Spleen (tissue), 7 donors: ENCODE measurements around the gene PRDX4.

ENCODE experiments used
- CTCF ChIP-seq, 11 experiments: fragments of 200-600 bp in 7 of 11; fragments of 450-650 bp in 4 of 11; sonication (generic) in 4 of 11; IDR thresholded peaks in 8 of 11; conservative IDR thresholded peaks in 3 of 11; 1 replicate in 7 of 11; 2 replicates in 4 of 11; pipeline versions ENCODE4 v1.4.0 to v1.8.0; 2016 to 2021; ENCODE audit warnings: antibody characterized with exemption in 11 of 11, inconsistent platforms in 4 of 11, mild to moderate bottlenecking in 1 of 11
- POLR2AphosphoS5 ChIP-seq, 3 donors: sonication (generic); formaldehyde crosslinking; IDR thresholded peaks; one replicate each; pipeline ENCODE4 v1.5.1; 2017; ENCODE audit warnings: antibody characterized with exemption in 3 of 3
- donor health status: DM: no; HTN: no; CAD: no; lungs with moderate emphysema.
- donor health status: DM: no; HTN: no; CAD: no.
- donor health status: DM: no; HTN: no; CAD: no.

DNA sequence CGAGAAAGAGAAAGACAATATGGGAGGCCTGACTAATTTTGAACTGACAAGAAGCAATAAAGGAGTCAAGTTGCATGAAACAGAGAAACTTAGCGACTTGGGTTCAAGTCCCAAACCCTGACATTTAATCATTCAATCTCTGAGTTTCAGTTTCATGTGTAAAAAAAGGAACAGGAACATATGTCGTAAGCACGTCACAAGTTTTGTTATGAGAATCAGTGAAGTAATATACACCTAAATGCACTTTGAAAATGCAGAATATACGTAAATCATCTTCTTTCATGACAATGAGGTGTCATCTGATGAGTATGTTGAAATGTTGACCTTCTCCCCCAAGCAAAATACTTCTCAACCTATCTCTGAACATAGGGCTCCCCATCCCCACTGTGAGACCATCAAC, 65.4 kb downstream of the PRDX4 start:
- TF ChIP-seq CTCF (IDR thresholded peaks at IDR 0.05 in 8 of 11, conservative IDR thresholded peaks at IDR 0.05 in 3 of 11) (no peak), POLR2AphosphoS5 (IDR thresholded peaks at IDR 0.05) (no peak)
